NCI-H524 treated with DMSO at 0.1 percent for 48 hours (cell line): ENCODE data around the gene TSHR.

ENCODE experiments used
- DNase-seq: peaks from one replicate; lab custom pipeline; 2025; lab: John Stamatoyannopoulos, UW

Gene TSHR

DNA sequence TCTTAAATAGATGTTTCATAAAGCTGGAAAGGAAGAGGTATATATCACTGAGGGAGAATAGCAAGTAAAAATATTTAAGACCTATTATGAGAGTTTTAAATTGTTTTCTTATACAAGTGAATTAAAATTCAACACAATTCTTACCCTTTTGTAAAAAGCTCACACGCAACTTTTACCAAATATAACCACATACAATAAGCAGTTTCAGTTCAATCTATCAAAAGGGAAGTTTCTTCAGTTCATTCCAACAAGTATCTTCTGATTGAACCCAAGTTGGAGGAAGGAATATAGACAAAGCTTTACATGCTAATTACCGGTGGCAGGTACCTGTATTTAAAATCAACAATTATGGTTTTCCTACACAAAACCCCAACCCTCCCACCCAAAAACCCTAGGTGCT is 224.2 kb downstream of the TSHR start:
- no peak for DNase-seq

GRCh38 chr14:81187832-81188522 is 232.6 kb downstream of the TSHR start:
- DNase-seq: no peak

- DNase-seq: no peak
Observed at GRCh38 chr14:81192594-81192993, 237.2 kb downstream of the TSHR start.

- DNase-seq: no peak
Observed at GRCh38 chr14:81193924-81194633, 238.7 kb downstream of the TSHR start.
